ENCODE results near the gene TPP1.

The TPP1 gene

GRCh38 chr11:6610591-6610990 lies 8.6 kb downstream of the TPP1 start:
- no peak for DNase-seq

GRCh38 chr11:6609502-6610015 lies 9.7 kb downstream of the TPP1 start:
- DNase-seq = no peak

- DNase-seq = no peak
Observed at GRCh38 chr11:6608726-6609501, 10.3 kb downstream of the TPP1 start.

GRCh38 chr11:6608011-6608410 lies 11.2 kb downstream of the TPP1 start:
- no peak for DNase-seq

- DNase-seq = no peak
Observed at GRCh38 chr11:6607190-6607795, 11.9 kb downstream of the TPP1 start.

- peak; percentile 89 for DNase-seq
Observed at GRCh38 chr11:6606471-6607189, 12.6 kb downstream of the TPP1 start.

GRCh38 chr11:6604790-6605189 lies 14.4 kb downstream of the TPP1 start:
- no peak for DNase-seq

- DNase-seq = peak; percentile 13
Observed at GRCh38 chr11:6604081-6604626, 15.1 kb downstream of the TPP1 start.

- DNase-seq = peak; percentile 84
Observed at GRCh38 chr11:6603287-6604080, 15.7 kb downstream of the TPP1 start, which contains the start of the genes ILK and RRP8. Gene ILK (plus strand): TSS chr11:6603774. CDS start chr11:6604272, 498 bp downstream. Gene RRP8 (minus strand): TSS chr11:6603616. CDS start chr11:6603502, 114 bp downstream.

- no peak for DNase-seq
Observed at GRCh38 chr11:6602096-6602940, 16.9 kb downstream of the TPP1 start.

- DNase-seq = no peak
Observed at GRCh38 chr11:6601041-6601461, 18.2 kb downstream of the TPP1 start.

GRCh38 chr11:6599881-6600390 lies 19.3 kb downstream of the TPP1 start:
- no peak for DNase-seq

- no peak for DNase-seq
Observed at GRCh38 chr11:6599449-6599848, 19.8 kb downstream of the TPP1 start.

GRCh38 chr11:6598555-6598954 lies 20.7 kb downstream of the TPP1 start:
- no peak for DNase-seq

GRCh38 chr11:6596239-6596877 lies 22.9 kb downstream of the TPP1 start:
- no peak for DNase-seq

GRCh38 chr11:6594142-6594768 lies 25.0 kb downstream of the TPP1 start:
- DNase-seq = no peak

GRCh38 chr11:6588018-6588417 lies 31.2 kb downstream of the TPP1 start:
- no peak for DNase-seq

GRCh38 chr11:6587360-6587953 lies 31.8 kb downstream of the TPP1 start:
- DNase-seq = no peak

Data from NCI-H226 (cell line).